PC-3 (cell line): ENCODE data around the gene NEU2. TPM values are rescaled to one million over a fixed set of nuclear protein-coding genes. Genes with fewer than 3 reads are reported as not detected.

Experiments used
- ATAC-seq: fragments of 200-7000 bp; cut with Tn5 transposase; 2 replicates; pipeline ENCODE4 v1.9.1; 2020; ENCODE audit warnings: mild to moderate bottlenecking, moderate library complexity
- BruUV-seq: library from RNA; stranded (reverse); fragments of 400-500 nt; replicated peaks from 2 replicates; lab custom pipeline; 2021; lab: Mats Ljungman, UMichigan
- CTCF ChIA-PET: fragments of 300-600 bp; sonication (Branson Sonifier 250); formaldehyde crosslinking; loops from one replicate; lab custom pipeline; 2022; ENCODE audit warnings: antibody characterized with exemption; lab: Charles Lee
- POLR2A ChIA-PET: fragments of 300-600 bp; sonication (Branson Sonifier 250); formaldehyde crosslinking; loops from one replicate; lab custom pipeline; 2022; ENCODE audit warnings: antibody characterized with exemption; ENCODE audit not compliant: unreplicated experiment; lab: Charles Lee
- DNase-seq: peaks from one replicate; pipeline ENCODE4 v3.0.0-alpha.2; 2015
- H2AFZ ChIP-seq: fragments of 300-600 bp; sonication (generic); 2 replicates; pipeline ENCODE4 v1.6.0; 2016; ENCODE audit warnings: antibody characterized with exemption, low read length
- H3F3A ChIP-seq: fragments of 300-600 bp; sonication (generic); one replicate; pipeline ENCODE4 v1.6.0; 2017; ENCODE audit warnings: antibody characterized with exemption, low read length, control low read depth, mild to moderate bottlenecking; ENCODE audit not compliant: unreplicated experiment
- H3K27ac ChIP-seq: fragments of 300-600 bp; sonication (generic); 2 replicates; pipeline ENCODE4 v1.5.1; 2016; ENCODE audit warnings: mild to moderate bottlenecking, low read length
- H3K27me3 ChIP-seq: fragments of 300-600 bp; sonication (generic); 2 replicates; pipeline ENCODE4 v1.6.1; 2016; ENCODE audit warnings: low read length, mixed read lengths
- H3K36me3 ChIP-seq: fragments of 300-600 bp; sonication (generic); 2 replicates; pipeline ENCODE4 v1.6.1; 2016; ENCODE audit warnings: low read depth, mixed run types, low read length, mixed read lengths
- H3K4me1 ChIP-seq: fragments of 300-600 bp; sonication (generic); 2 replicates; pipeline ENCODE4 v1.5.1; 2016; ENCODE audit warnings: low read length; ENCODE audit not compliant: insufficient read depth
- H3K4me2 ChIP-seq: fragments of 300-600 bp; sonication (generic); 2 replicates; pipeline ENCODE4 v1.6.0; 2016; ENCODE audit warnings: low read length
- H3K4me3 ChIP-seq: fragments of 300-600 bp; sonication (generic); 2 replicates; pipeline ENCODE4 v1.5.1; 2016; ENCODE audit warnings: mild to moderate bottlenecking, low read length, mixed read lengths
- H3K79me2 ChIP-seq: fragments of 300-600 bp; sonication (generic); 2 replicates; pipeline ENCODE4 v1.6.1; 2017; ENCODE audit warnings: low read length, mixed read lengths
- H3K9ac ChIP-seq: fragments of 300-600 bp; sonication (generic); 2 replicates; pipeline ENCODE4 v1.6.0; 2016; ENCODE audit warnings: mild to moderate bottlenecking, low read length
- H3K9me2 ChIP-seq: fragments of 300-600 bp; sonication (generic); replicated peaks from 2 replicates; pipeline ENCODE4 v1.6.1; 2016; ENCODE audit warnings: mixed run types, low read length, mixed read lengths
- H3K9me3 ChIP-seq: fragments of 300-600 bp; sonication (generic); 2 replicates; pipeline ENCODE4 v1.6.1; 2016; ENCODE audit warnings: low read length, mixed read lengths
- H4K20me1 ChIP-seq: fragments of 300-600 bp; sonication (generic); 2 replicates; pipeline ENCODE4 v1.6.1; 2016; ENCODE audit warnings: low read length, mixed read lengths
- EZH2 ChIP-seq: fragments of 300-600 bp; sonication (generic); IDR thresholded peaks from one replicate; pipeline ENCODE4 v1.6.1; 2017; ENCODE audit warnings: antibody characterized with exemption, mild to moderate bottlenecking, low read length; ENCODE audit not compliant: unreplicated experiment
- EZH2phosphoT487 ChIP-seq: fragments of 300-600 bp; sonication (generic); IDR thresholded peaks from 2 replicates; pipeline ENCODE4 v1.6.1; 2018; ENCODE audit warnings: mild to moderate bottlenecking, antibody characterized with exemption, low read length, borderline replicate concordance
- intact Hi-C: fragments of 100-400 bp; cut with micrococcal nuclease; formaldehyde crosslinking; loops from 2 replicates; pipeline ENCODE4 v1.9.0; 2023
- total RNA-seq: library from RNA; depleted of rRNA; stranded (reverse); fragments of >200 nt; gene quantifications from 2 replicates; pipeline ENCODE4 v1.2.3, GENCODE V29; 2014
- TF ChIP-seq, protein P1 (sequence below): fragments of 300-600 bp; sonication (generic); conservative IDR thresholded peaks from 2 replicates; pipeline ENCODE4 v1.5.1; 2017; ENCODE audit warnings: antibody characterized with exemption, low read depth, mild to moderate bottlenecking, low read length

NEU2 gene
- total RNA-seq, 1 experiment from 2014 or later: 4.5 TPM

DNA sequence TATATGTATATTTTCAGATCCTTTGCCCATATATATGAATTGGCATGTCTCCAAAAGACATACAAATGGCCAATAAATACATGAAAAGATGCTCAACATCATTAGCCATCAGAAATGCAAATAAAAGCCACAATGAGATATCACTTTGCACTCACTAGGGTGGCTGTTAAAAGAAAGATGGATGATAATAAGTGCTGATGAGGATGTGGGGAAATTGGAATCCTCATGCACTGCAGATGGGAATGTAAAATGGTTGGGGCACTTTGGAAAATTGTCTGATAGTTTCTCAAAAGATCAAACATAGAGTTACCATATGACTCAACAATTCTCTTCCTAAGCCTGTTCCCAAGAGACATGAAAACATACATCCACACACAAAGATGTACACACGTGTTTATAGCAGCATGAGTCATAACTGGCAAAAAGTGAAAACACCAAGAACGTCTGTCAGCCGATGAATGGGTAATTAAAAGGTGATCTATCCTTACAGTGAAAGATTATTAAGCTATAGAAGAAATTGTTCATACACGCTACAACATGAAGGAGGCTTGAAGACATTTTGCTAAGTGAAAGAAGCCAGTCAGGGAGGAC, 39.1 kb upstream of the NEU2 start:
- no peak overlapping the region for H3K4me2 ChIP-seq
- H3K9me3 ChIP-seq: no peaks in the 10 kb centered on the region
- no peak overlapping the region for H3K27ac ChIP-seq
- CTCF ChIA-PET: no interaction called here
- TF ChIP-seq, protein P1, sequence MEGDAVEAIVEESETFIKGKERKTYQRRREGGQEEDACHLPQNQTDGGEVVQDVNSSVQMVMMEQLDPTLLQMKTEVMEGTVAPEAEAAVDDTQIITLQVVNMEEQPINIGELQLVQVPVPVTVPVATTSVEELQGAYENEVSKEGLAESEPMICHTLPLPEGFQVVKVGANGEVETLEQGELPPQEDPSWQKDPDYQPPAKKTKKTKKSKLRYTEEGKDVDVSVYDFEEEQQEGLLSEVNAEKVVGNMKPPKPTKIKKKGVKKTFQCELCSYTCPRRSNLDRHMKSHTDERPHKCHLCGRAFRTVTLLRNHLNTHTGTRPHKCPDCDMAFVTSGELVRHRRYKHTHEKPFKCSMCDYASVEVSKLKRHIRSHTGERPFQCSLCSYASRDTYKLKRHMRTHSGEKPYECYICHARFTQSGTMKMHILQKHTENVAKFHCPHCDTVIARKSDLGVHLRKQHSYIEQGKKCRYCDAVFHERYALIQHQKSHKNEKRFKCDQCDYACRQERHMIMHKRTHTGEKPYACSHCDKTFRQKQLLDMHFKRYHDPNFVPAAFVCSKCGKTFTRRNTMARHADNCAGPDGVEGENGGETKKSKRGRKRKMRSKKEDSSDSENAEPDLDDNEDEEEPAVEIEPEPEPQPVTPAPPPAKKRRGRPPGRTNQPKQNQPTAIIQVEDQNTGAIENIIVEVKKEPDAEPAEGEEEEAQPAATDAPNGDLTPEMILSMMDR: no peak
- TF ChIP-seq EZH2phosphoT487 (no peak), EZH2 (no peak)
- no peaks in the 10 kb centered on the region for H4K20me1 ChIP-seq
- no TSS peak for BruUV-seq
- no peak overlapping the region for H2AFZ ChIP-seq
- H3K4me1 ChIP-seq: peaks cover 17% of the 10 kb centered on the region
- no peak for DNase-seq
- no peak overlapping the region for H3K4me3 ChIP-seq
- no peaks in the 10 kb centered on the region for H3F3A ChIP-seq
- no peak overlapping the region for H3K9ac ChIP-seq
- no peaks in the 10 kb centered on the region for H3K27me3 ChIP-seq
- POLR2A ChIA-PET: no interaction called here
- no peaks in the 10 kb centered on the region for H3K79me2 ChIP-seq
- intact Hi-C loops: no loop called here
- no peaks in the 10 kb centered on the region for H3K36me3 ChIP-seq
- no peak for ATAC-seq
- no peaks in the 10 kb centered on the region for H3K9me2 ChIP-seq

DNA sequence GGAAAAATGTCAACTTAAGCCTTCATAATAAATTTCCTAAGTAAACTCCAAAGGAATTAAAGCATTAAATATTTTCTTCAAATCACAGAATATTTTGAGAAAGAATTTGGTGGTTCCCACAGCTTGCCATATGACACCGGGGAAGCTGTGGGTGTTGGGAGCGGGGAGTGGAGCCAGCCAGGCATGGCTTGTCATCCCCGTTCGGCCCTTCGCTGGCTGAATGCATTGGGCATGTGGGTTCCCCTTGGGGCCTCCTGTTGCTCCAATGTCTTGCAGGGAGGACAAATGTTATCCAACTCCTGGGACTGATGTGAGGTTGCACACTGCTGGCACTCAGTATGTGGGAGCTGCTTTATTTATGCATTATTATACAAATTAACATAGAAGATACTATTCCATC, 38.0 kb upstream of the NEU2 start:
- no peak for TF ChIP-seq EZH2
- TF ChIP-seq, protein P1: no peak
- TF ChIP-seq EZH2phosphoT487: no peak
- ATAC-seq (no peak), DNase-seq (no peak)
- Histone ChIP-seq H3K9ac (no peak overlapping the region), H3K4me2 (no peak overlapping the region), H4K20me1 (no peaks in the 10 kb centered on the region), H3K79me2 (no peaks in the 10 kb centered on the region), H2AFZ (no peak overlapping the region), H3K4me3 (no peak overlapping the region), H3K9me3 (no peaks in the 10 kb centered on the region), H3K36me3 (no peaks in the 10 kb centered on the region), H3K9me2 (no peaks in the 10 kb centered on the region), H3K27me3 (no peaks in the 10 kb centered on the region), H3K27ac (no peak overlapping the region), H3F3A (no peaks in the 10 kb centered on the region), H3K4me1 (peaks cover 7% of the 10 kb centered on the region)
- POLR2A ChIA-PET: no interaction called here
- BruUV-seq: no TSS peak
- CTCF ChIA-PET: no interaction called here
- intact Hi-C loops: no loop called here
